OCI-LY3 (cell line): Measurements from ENCODE around the gene NHS.

Source experiments
- H2AFZ ChIP-seq: fragments of 200-600, 300-600 bp; shearing (Covaris generic); 2 replicates; pipeline ENCODE4 v1.6.0; 2014; ENCODE audit warnings: antibody characterized with exemption, low read depth, low read length
- H3K27ac ChIP-seq: fragments of 200-600, 300-600 bp; sonication (generic); 2 replicates; pipeline ENCODE4 v1.5.1; 2014; ENCODE audit warnings: mild to moderate bottlenecking, low read length, moderate library complexity, mixed read lengths
- H3K27me3 ChIP-seq: fragments of 200-600, 300-600 bp; sonication (generic); 2 replicates; pipeline ENCODE4 v1.6.1; 2014; ENCODE audit warnings: low read depth, low read length, mixed read lengths
- H3K36me3 ChIP-seq: fragments of 200-600, 300-600 bp; sonication (generic); replicated peaks from 2 replicates; pipeline ENCODE3; 2014; ENCODE audit warnings: low read depth, low read length, mixed read lengths
- H3K4me1 ChIP-seq: fragments of 300-600, 200-600 bp; sonication (generic); 2 replicates; pipeline ENCODE4 v1.6.1; 2014; ENCODE audit warnings: low read length, mixed read lengths
- H3K4me2 ChIP-seq: fragments of 200-600, 300-600 bp; sonication (generic); 2 replicates; pipeline ENCODE4 v1.6.1; 2014; ENCODE audit warnings: low read length, mixed read lengths
- H3K4me3 ChIP-seq: fragments of 300-600, 200-600 bp; sonication (generic); 2 replicates; pipeline ENCODE4 v1.5.1; 2014; ENCODE audit warnings: antibody characterized with exemption, mild to moderate bottlenecking, low read length, moderate library complexity
- H3K79me2 ChIP-seq: fragments of 300-600, 200-600 bp; shearing (Covaris generic); 2 replicates; pipeline ENCODE4 v1.6.1; 2014; ENCODE audit warnings: mild to moderate bottlenecking, low read length, mixed read lengths
- H3K9ac ChIP-seq: fragments of 300-600, 200-600 bp; shearing (Covaris generic); 2 replicates; pipeline ENCODE4 v1.6.0; 2014; ENCODE audit warnings: mild to moderate bottlenecking, low read length, moderate library complexity
- H3K9me3 ChIP-seq: fragments of 200-600, 300-600 bp; shearing (Covaris generic); 2 replicates; pipeline ENCODE4 v1.6.1; 2014; ENCODE audit warnings: low read length, mixed read lengths; ENCODE audit not compliant: insufficient read depth
- H4K20me1 ChIP-seq: fragments of 200-600, 300-600 bp; sonication (generic); 2 replicates; pipeline ENCODE4 v1.6.1; 2016; ENCODE audit warnings: low read length, mixed read lengths; ENCODE audit not compliant: insufficient read depth
- CTCF ChIP-seq: fragments of 200-600, 300-600 bp; sonication (generic); IDR thresholded peaks from 2 replicates; pipeline ENCODE4 v1.5.1; 2014; ENCODE audit warnings: antibody characterized with exemption, low read length, low read depth
- EZH2phosphoT487 ChIP-seq: fragments of 200-600 bp; shearing (Covaris generic); IDR thresholded peaks from 2 replicates; pipeline ENCODE4 v1.6.1; 2018; ENCODE audit warnings: antibody characterized with exemption, mixed run types, low read depth

Gene NHS

DNA sequence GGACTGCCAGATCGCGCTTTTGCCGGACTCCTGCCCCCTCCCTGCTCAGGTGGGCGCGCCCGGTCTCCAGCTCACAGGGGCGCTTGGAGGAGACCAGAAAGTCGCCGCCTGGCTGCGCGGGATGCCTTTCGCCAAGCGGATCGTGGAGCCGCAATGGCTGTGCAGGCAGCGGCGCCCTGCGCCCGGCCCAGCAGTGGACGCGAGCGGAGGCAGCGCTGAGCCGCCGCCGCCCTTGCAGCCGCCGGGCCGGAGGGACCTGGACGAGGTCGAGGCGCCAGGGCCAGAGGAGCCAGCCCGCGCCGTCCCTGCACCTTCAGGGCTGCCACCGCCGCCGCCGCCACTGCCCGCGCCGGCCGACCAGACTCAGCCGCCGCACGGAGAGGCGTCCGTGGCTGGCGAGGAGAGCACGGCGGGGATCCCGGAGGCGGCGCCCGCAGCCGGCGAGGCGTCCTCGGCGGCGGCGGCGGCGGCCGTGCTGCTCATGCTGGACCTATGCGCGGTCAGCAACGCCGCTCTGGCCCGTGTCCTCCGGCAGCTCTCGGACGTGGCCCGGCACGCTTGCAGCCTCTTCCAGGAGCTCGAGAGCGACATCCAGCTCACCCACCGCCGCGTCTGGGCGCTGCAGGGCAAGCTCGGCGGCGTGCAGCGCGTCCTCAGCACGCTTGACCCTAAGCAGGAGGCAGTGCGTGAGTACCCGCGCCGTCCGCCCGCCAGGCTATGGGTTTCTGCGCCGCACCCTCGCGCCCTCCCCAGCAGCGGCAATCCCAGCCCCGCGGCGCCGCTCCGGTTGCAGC is 834 bp downstream of the NHS start:
- H3K9me3 ChIP-seq: no peaks in the 10 kb centered on the region
- no peak overlapping the region for H3K4me2 ChIP-seq
- no peak overlapping the region for H3K4me3 ChIP-seq
- H3K4me1 ChIP-seq: no peaks in the 10 kb centered on the region
- H3K27ac ChIP-seq: no peak overlapping the region
- no peaks in the 10 kb centered on the region for H3K79me2 ChIP-seq
- no peaks in the 10 kb centered on the region for H3K36me3 ChIP-seq
- no peak overlapping the region for H2AFZ ChIP-seq
- no peak overlapping the region for H3K9ac ChIP-seq
- no peaks in the 10 kb centered on the region for H3K27me3 ChIP-seq
- TF ChIP-seq EZH2phosphoT487 (no peak), CTCF (no peak)
- no peaks in the 10 kb centered on the region for H4K20me1 ChIP-seq

GRCh38 chrX:17376431-17377077 is 1.6 kb downstream of the NHS start:
- H3K9ac ChIP-seq: no peak overlapping the region
- no peak overlapping the region for H3K4me2 ChIP-seq
- no peaks in the 10 kb centered on the region for H3K36me3 ChIP-seq
- no peak overlapping the region for H3K4me3 ChIP-seq
- no peak overlapping the region for H3K27ac ChIP-seq
- H3K79me2 ChIP-seq: no peaks in the 10 kb centered on the region
- no peak overlapping the region for H2AFZ ChIP-seq
- no peaks in the 10 kb centered on the region for H3K4me1 ChIP-seq
- no peaks in the 10 kb centered on the region for H3K9me3 ChIP-seq
- no peak for TF ChIP-seq EZH2phosphoT487
- no peak for TF ChIP-seq CTCF
- H4K20me1 ChIP-seq: no peaks in the 10 kb centered on the region
- H3K27me3 ChIP-seq: no peaks in the 10 kb centered on the region

- no peaks in the 10 kb centered on the region for H3K79me2 ChIP-seq
- no peaks in the 10 kb centered on the region for H3K36me3 ChIP-seq
- no peaks in the 10 kb centered on the region for H4K20me1 ChIP-seq
- no peaks in the 10 kb centered on the region for H3K9me3 ChIP-seq
- no peak overlapping the region for H3K9ac ChIP-seq
- no peak overlapping the region for H2AFZ ChIP-seq
- H3K27ac ChIP-seq: no peak overlapping the region
- H3K27me3 ChIP-seq: no peaks in the 10 kb centered on the region
- no peak overlapping the region for H3K4me2 ChIP-seq
- TF ChIP-seq EZH2phosphoT487: no peak
- TF ChIP-seq CTCF: no peak
- H3K4me1 ChIP-seq: no peaks in the 10 kb centered on the region
- H3K4me3 ChIP-seq: no peak overlapping the region
Measured at GRCh38 chrX:17377091-17377717, 2.2 kb downstream of the NHS start.

GRCh38 chrX:17377795-17378194 is 2.8 kb downstream of the NHS start:
- Histone ChIP-seq H3K9ac (no peak overlapping the region), H2AFZ (no peak overlapping the region), H3K36me3 (no peaks in the 10 kb centered on the region), H3K27me3 (no peaks in the 10 kb centered on the region), H3K27ac (no peak overlapping the region), H3K79me2 (no peaks in the 10 kb centered on the region), H3K9me3 (no peaks in the 10 kb centered on the region), H3K4me2 (no peak overlapping the region), H4K20me1 (no peaks in the 10 kb centered on the region), H3K4me1 (no peaks in the 10 kb centered on the region), H3K4me3 (no peak overlapping the region)
- no peak for TF ChIP-seq EZH2phosphoT487
